IPS-NIHi7 (cell line): ENCODE data around the gene CALML6.
"Not testable (repeated sequence)": the region's sequence is repeated elsewhere in the genome, so short reads cannot be mapped to it uniquely, and the experiment has no call there.

ENCODE experiments used
- DNase-seq: peaks from one replicate; pipeline ENCODE4 v3.0.0; 2012; ENCODE audit warnings: mixed read lengths; ENCODE audit errors: extremely low spot score

Gene CALML6

DNA sequence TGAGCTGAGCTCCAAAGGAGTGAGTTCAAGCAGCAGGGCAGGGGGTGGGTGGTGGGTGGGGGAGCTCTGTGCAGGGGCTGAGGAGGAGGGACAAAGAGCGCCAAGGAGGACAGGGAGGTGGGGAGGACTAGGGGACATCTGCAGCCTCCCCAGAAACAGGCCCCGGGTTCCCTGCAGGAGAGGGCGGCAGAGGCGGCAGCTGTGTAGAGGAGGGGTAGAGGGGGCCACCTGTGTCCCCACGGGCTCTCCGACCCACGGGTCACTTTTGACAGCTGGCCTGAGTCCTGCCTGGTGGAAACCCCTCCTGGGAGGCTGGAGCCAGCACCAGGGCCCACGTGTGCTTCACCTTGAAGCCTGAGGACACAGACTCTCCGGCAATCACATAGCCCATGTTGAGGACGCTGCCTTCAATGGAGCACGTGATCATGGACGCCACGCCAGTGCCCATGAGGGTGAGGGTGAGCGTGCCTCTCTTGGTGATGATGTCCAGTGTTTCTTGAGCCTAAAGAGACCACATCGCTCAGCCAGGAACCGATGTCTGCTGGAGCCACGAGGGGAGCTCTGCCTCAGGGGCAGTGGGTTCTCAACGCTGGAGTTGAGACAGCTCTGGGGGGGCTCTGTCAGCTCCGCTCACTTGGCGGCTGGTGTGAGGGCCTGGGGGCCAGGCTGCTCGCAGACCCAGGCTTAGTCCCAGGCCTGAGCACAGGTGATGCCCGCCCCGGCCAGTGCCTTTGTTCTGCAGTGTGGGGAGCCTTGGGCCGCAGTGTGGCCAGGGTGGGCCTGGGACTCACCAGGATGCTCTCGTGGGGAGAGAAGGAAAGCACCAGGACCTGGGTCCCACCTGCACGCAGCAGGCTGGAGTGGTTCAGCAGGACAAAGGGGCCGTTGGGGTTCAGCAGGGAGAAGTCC, 10.6 kb downstream of the CALML6 start:
- DNase-seq, result no peak

DNA sequence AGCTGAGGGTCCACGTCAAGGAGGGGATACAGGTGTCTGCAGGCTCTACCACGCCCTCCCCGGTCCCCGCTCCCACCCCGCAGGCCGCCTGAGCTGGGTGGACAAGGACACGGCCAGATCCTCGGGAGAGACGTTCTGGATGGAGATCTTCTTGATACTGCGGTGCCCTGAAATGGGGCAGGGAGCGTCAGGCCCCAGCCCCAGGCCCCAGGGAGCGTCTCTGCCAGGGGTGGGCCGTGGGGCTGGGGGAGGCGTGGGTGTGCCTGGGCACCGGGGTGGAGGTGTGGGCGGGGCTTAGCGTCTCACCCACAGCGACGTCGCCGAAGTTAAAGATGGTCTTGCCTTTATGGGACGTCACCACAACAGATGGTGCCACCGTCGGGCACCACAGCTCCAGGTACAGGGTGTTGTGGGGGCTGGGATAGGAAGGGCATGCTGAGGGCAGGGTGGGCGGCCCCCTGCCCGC, 11.3 kb downstream of the CALML6 start:
- DNase-seq, result no peak

DNA sequence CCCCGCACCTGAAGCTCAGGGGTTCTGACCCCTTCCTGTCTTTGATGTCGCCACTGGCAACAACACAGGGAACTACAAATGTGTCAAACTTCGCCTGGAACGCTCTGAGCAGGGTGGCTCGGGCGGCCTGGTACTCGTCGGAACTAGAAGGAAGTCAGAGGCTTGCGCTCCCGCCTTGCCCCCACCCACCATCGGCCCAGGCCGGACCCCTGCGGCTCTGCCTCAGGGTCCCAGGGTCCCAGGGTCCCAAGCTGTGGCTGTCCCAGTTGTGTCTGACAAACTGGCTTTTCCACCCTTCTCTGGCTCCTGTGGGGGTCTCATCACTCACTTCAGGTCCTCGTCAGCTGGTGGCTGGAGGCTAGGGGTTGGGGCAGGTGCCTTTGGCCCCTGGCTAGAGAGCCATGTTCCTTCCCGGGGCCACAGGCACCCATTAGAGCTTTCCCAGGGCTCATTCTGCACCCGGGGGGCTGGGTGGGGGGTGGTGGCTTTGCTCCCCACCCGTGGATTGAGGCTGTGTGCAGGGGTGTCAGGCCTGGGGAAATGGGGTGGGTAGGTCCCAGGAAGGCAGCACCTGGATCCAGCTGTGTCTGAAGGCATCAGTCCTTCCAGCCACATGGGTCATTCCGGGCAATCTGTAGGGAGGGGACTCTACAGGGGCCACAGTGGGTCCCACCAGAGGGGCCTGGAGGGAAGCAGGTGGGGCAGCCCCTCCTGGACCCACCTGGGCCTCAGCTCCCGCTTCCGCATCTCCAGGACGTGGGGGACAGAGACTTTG, 12.0 kb downstream of the CALML6 start:
- DNase-seq, result no peak

DNA sequence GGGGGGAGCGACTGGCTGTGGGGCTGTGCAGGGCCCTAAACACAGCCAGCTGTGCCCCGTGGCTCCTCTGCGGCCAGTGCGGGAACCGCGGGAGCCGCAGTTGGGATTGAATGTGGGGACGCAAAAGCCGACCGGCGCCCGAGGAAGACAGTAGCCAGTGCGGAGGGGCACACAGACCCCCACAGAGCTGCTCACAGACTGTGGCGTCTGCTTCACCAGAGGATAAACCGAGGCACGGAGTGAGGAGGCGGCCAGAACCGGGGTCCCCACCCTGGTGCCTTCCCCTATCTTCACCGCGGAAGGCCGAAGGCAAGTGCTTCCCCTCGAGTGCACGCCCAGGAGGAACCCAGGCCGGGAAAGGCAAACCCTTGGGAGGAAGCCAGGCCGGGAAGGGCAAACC, 12.7 kb downstream of the CALML6 start:
- DNase-seq, result no peak

DNA sequence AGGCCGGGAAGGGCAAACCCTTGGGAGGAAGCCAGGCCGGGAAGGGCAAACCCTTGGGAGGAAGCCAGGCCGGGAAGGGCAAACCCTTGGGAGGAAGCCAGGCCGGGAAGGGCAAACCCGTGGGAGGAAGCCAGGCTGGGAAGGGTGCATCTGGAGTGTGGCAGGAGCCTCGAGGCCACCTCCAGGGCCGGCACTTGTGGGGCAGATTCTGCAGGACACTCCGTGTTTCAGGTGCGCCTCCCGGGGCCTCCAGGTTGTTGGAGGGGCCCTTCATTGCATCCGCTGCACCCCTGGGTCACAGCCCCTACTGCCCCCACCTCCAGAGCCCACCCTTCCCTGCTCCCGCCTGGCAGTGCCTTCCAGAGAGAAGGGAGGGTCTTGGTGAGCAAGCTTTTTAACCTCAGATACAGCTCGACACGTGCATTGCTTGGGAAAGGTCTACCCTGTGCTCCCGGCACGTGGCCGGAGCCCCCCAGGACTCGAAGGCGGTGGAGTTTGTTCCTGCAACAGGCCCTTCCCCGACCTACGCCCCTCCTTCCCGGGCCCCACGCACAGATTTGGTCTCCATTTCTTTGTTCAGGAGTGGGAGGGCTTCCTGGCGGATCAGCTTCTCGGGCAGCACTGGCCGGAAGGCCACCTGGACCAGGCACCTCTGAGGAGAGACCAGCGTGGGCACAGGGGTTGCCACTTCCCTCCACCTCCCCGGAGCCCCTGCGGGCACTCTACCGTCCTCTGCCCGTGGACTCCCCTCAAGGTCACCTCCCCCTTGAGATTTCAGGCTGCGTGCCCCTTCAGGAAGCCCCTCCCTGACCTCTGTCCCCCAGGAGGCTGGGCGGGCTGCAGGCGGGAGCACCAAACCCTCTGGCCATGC, 13.4 kb downstream of the CALML6 start:
- no peak for DNase-seq

DNA sequence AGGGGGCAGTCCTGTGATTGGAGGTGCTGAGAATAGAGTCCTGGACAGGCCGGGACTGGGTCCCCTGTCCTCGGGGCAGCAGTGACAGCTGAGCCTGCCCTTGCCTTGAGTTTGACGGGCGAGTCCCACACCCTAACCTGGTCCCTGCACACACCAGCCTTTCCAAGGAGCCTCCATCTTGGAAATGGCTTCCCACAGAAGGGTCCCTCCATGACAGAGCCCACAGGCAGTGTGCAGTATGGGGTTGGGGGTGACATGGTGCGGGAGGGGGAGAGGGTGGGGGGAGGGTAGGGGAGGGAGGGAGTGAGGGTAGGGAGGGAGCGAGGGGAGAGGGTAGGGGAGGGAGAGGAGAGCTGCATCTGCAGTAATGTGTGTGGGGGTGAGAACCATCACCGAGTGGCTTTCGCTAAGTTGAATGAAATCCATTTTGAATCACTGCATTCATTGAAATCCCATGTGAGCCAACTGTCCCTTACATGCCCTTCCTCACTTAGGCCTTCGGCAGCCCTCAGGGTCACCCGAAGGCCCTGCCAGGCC, 14.1 kb downstream of the CALML6 start:
- DNase-seq, result no peak

DNA sequence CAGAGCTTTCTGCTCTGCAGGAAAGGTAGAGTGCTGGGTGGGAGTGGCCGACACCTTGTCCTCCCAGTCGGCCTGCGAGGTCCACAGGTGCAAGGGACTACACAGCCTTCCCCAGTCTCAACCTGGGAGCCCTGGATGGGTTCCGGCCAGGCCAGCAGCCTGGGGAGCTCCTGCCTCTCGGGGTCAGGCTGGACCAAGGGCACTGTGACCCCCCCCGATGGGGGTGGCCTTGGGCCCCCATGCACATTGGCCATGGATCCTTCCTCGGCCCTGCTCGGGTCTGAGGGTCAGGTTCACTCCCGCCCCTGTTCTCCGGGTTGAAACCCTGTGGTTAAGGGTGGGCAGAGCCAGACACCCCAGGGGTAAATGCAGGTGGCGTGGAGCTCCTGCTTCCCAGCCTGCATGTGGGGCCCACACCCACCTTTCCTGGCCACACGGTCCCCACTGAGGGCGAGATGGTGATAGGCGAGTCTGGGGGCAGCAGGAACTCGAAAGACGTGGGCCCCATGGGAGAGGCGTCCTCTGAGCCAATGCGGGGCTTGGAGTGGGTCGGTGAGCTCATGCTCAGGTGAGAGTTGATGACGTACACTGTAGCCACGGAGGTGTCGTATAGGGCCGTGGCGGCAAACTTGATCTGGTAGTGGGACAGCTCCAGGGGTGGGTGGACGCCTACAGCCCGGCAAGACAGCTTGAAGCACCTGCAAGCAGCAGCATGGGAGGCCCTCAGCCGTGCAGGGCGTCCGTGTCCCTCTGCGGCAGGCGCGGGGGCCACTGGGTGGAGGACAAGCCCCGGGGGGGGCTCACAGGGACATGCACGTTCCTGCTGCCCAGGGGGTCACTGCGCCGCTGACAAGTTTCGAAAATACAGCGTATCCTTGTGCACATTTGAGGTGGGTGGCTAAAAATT, 14.8 kb downstream of the CALML6 start:
- no peak for DNase-seq

DNA sequence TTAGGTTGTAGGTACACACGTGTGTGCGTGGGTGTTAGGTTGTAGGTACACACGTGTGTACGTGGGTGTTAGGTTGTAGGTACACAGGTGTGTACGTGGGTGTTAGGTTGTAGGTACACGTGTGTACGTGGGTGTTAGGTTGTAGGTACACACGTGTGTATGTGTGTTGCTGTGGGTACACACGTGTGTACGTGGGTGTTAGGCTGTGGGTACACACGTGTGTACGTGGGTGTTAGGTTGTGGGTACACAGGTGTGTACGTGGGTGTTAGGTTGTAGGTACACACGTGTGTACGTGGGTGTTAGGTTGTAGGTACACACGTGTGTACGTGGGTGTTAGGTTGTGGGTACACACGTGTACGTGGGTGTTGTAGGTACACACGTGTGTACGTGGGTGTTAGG, 19.8 kb downstream of the CALML6 start:
- DNase-seq, result not testable (repeated sequence)

DNA sequence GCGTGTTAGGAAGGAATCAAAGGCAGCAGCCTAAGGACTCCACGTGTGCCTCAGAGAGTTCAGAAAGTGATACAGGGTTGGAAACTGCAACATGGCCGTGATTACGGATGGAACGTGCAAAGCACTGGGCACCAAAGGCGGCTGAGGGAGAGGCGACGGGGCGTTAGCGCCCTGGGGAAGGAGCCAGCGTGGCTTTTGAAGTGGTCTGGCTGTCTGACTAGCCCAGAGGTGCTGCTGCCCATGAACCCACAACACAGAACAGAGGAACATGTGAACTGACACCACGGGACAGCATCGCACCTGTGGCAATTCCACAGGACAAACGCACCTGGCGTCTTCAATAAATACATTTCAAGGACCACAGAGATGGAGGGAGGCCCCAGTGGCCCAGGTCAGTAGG, 22.0 kb downstream of the CALML6 start:
- no peak for DNase-seq

DNA sequence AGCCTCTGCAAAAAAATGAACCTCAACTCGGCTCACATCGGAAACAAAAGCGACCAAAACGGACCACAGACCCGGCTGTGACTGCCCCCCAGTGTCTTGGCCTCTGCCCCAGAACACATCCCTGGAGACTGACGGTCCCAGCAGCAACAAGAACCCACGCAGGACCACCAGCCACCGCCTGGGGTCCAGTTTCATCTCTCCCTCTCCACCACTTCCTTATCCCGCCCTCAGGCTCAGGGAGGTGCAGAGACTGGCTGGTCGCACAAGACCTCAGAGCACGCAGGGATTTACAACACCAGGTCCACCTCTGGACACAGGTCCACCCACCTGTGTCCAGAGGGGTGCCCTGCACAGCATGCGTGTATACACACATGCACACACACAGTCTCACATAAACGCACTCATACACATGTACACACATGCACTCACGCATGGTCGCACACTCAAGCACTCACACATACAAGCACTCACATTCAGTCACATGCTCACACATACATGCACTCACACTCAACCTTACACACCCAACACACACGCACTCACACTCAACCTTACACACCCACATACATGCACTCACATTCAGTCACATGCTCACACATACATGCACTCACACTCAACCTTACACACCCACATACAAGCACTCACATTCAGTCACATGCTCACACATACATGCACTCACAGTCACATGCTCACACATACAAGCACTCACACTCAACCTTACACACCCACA, 22.7 kb downstream of the CALML6 start:
- no peak for DNase-seq

DNA sequence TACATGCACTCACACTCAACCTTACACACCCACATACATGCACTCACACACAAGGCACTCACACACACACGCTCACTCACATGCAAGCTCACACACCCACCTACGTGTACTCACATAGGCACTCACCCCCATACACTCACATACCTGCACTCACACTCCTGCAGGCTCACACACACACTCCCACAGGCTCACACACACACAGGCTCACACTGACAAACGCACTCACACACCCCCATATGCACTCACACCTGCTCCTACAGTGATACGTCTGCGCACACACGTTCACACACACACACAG, 23.2 kb downstream of the CALML6 start:
- DNase-seq, result no peak

DNA sequence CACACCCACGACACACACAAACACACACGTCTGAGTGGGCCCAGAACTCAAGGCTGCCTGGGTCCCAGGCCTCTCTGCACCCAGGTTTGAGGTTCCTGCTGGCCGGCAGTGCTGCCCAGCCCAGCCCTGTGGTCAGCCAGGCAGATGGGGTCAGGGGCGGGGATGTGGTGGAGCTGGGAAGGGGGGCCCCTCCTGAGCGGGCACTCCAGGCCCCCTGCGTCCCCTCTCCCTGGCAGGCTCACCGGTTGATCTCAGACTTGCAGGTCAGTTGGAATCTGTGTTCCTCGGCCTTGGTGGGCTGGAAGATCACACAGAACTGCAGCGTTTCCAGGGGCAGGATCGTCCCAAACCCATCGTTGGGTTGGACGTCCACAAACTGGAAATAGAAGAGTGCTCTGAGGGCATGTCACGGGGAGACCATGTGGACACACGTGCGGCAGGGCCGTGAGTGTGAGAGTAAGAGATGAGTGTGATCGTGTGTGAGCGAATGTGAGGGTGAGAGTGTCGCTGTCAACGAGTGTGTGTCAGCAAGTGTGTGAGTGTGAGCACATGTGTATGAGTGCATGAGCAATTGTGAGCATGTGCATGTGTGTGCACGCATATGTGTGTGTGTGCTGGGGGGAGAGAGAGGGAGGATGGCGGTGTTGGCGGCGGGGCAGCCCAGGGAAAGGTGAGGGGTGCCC, 23.7 kb downstream of the CALML6 start:
- no peak for DNase-seq

DNA sequence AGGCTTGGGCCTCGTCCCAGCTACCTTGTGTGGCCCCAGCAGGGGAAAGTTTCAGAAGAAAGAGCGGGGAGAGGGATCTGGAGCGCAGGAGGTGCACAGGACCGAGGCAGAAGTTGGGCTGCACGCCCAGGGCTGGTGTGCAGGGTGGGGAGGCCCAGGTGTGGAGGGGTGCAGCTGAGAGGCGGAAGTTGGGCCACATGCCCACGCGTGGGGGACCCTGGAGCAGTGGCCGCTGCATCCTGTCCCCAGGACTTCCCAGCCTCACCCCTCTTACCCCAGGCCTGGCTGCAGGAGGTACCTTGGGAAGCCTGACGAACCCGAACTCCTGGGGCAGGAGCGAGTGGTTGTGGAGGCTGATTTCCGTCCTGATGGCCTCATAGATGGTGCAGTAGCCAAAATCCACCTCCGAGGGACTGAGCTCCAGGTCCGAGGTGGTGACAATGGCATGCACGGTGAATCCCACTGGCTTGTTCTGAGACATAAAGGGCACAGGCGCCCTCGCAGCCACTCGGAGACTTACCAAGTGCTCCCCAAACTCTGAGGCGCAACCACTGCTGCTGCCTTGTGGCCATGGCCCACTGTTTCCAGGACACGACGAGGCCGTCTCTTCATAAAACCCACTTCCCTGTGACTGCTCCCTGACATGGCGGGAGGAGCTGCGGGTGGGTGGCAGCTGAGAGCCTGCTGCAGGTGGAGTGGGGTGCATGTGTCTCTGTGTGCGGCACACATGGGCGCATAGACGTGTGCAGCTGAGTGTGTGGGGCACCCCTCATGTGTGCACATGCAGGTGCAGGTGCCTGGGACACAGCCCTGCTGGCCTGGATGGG, 24.4 kb downstream of the CALML6 start:
- DNase-seq, result no peak

DNA sequence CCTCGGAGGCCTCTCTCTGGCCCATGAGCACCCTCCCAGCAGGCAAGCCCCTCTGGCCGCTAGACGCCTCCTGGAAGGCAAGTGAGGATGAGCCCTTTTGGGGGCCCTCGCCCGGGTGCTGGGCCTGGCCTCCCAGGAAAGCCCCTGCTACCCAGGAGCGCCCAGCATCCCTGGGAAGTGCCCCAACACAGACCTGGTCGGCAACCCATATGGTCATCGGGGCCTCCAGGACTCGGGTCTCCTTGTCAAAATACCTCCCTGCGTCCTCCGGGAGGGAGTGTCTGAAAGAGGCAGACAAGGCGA, 25.0 kb downstream of the CALML6 start:
- no peak for DNase-seq

DNA sequence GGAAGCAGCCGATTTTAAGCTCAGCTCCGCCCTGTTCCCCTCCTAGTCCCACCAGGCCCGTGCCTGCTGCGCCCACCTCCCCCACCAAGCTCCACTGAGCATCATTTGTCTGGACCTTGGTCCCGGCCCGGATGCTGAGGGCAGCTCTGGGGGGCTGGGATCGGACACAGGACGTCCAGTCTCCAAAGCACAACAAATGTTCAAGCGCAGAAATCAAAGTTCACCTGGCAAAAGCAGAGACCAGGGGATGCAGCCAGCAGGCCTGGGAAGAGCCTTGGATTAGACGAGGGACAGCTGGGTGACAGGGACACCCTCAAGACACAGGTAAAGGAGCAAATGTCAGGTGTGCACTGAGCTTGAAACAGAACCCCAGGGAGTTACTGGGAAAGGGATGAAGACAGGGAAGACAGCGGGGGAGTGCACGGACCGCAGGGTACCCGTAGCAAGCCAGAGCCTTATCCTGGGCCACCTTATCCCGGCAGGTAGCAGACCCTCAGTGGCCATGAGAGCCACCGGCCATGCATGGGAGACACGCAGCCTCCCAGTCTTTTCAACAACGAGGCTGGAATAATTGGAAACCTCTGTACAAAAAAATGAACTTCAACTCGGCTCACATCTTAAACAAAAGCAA, 26.3 kb downstream of the CALML6 start:
- no peak for DNase-seq

DNA sequence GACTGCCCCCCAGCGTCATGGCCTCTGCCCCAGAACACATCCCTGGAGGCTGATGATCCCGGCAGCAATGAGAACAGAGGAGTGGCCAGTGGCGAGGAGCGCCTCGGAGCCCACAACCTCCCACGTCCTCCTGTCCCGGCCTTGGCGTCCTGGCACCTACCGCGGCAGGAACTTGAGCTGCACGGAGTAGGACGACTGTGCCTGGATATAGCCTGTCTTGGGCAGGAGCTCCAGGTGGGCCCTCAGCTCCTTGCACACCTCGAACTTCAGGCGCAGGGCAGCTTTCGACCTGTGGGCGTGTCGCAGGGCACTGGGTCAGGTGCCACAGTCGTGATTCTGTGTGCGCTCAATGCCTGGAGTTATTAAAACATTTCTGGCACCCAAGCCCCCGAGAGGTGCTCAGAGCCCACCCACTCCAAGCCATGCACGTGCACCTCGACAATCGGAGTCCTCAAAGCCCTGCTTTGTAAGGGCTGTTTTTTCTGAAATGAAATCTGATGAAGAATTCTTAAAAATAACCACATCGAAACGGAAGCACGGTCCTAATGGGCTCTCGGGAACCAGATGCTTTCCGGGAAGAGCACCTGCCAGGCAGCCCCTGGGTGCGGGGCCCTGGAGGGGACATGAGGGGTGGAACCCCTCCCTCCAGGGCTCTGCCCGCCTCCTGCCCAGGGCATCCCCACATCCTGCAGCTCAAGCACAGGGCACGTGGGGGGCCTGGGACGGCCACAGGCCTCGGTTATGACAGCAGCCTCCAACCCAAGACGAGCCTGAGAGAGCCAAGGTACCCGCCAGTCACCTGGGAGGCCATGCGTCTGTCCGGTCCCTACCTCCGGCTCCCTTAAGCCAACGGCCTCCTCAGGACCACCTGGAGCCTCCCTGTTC, 27.1 kb downstream of the CALML6 start:
- no peak for DNase-seq
